Esophagus squamous epithelium (tissue), 4 donors: ENCODE results near the gene KCNJ1.
A peak's percentile ranks its signal among the peaks of the same experiment; 100 is the strongest.

Experiments used
- CTCF ChIP-seq, 6 experiments: fragments of 450-650 bp in 4 of 6; fragments of 200-600 bp in 2 of 6; sonication (generic) in 2 of 6; IDR thresholded peaks; one replicate each; pipeline ENCODE4 v1.5.1; 2016 to 2019; ENCODE audit warnings: antibody characterized with exemption in 6 of 6, mild to moderate bottlenecking in 4 of 6, moderate library complexity in 4 of 6
- POLR2A ChIP-seq, 4 donors: fragments of 450-650 bp; IDR thresholded peaks; one replicate each; pipeline ENCODE4 v1.6.1; 2017; ENCODE audit warnings: antibody characterized with exemption in 4 of 4, mild to moderate bottlenecking in 4 of 4, moderate library complexity in 3 of 4

- TF ChIP-seq CTCF (IDR thresholded peaks at IDR 0.05) (peak in 1 of 6 experiments; percentile 40), POLR2A (IDR thresholded peaks at IDR 0.05) (no peak)
These were observed 21.2 kb upstream of the KCNJ1 start for GRCh38 chr11:128888034-128888985.
